ENCODE results near the gene POLR3A.

GRCh38 chr10:78015546-78015945, 13.8 kb downstream of the POLR3A start:
- TF ChIP-seq POLR2A (IDR thresholded peaks at IDR 0.05), result no peak
- TF ChIP-seq CTCF (IDR thresholded peaks at IDR 0.05), result no peak

Measured in esophagus squamous epithelium (tissue), 4 donors.